Vagina (tissue), 2 donors: ENCODE results near the gene VTI1A.

ENCODE experiments used
- CTCF ChIP-seq, 3 experiments: fragments of 450-650 bp in 2 of 3; fragments of 200-600 bp in 1 of 3; sonication (generic) in 1 of 3; IDR thresholded peaks; one replicate each; pipeline ENCODE4 v1.5.1; 2017 to 2019; ENCODE audit warnings: antibody characterized with exemption in 3 of 3, mild to moderate bottlenecking in 2 of 3, moderate library complexity in 2 of 3
- POLR2A ChIP-seq, 2 donors: fragments of 450-650 bp; IDR thresholded peaks; one replicate each; pipeline ENCODE4 v1.6.1; 2017; ENCODE audit warnings: antibody characterized with exemption in 2 of 2, mild to moderate bottlenecking in 2 of 2, moderate library complexity in 2 of 2
- POLR2AphosphoS5 ChIP-seq, 2 donors: sonication (generic); formaldehyde crosslinking; IDR thresholded peaks; one replicate each; pipeline ENCODE4 v1.9.0; 2017; ENCODE audit warnings: antibody characterized with exemption in 2 of 2, mild to moderate bottlenecking in 2 of 2, low read depth in 1 of 2; ENCODE audit not compliant: insufficient read depth in 1 of 2

GRCh38 chr10:112774210-112774609 is 327.2 kb downstream of the VTI1A start:
- TF ChIP-seq CTCF (IDR thresholded peaks at IDR 0.05) (no peak), POLR2AphosphoS5 (IDR thresholded peaks at IDR 0.05; ENCODE audit: insufficient read depth in 1 of 2, low read depth in 1 of 2) (no peak), POLR2A (IDR thresholded peaks at IDR 0.05) (no peak)
